ENCODE data around the gene KCNQ1. TPM values are rescaled to one million over a fixed set of nuclear protein-coding genes. Genes with fewer than 3 reads are reported as not detected.

KCNQ1 gene
- polyA plus RNA-seq, 1 donor from 2014 or later, result not detected

DNA sequence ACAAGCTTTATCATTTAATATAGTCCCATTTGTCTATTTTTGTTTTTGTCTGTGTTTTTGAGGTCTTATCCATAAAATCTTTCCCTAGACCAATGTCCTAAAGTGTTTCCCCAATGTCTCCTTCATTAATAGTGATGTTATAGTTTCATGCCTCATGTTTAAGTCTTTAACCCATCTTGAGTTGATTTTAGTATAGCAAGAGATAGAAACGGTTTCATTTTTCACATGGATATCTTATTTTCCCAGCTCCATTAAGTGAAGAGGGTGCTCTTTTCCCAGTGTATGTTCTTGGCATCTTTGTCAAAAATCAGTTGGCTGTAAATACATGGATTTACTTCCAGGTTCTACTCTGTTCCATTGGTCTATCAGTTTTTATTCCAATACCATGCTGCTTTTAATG lies 196.8 kb downstream of the KCNQ1 start:
- Histone ChIP-seq H3K27ac (ENCODE audit: low read length) (no peak overlapping the region), H2AFZ (ENCODE audit: low read depth, low read length) (no peak overlapping the region), H3K9me2 (ENCODE audit: insufficient read depth, low read length) (no peaks in the 10 kb centered on the region), H3K36me3 (ENCODE audit: insufficient read depth, low read length) (no peaks in the 10 kb centered on the region), H3K4me3 (ENCODE audit: low read length) (no peak overlapping the region), H3K27me3 (ENCODE audit: insufficient read depth, low read depth, low read length) (no peaks in the 10 kb centered on the region), H3K9ac (ENCODE audit: low read length) (no peak overlapping the region), H3K4me2 (ENCODE audit: low read length) (no peak overlapping the region), H4K20me1 (ENCODE audit: insufficient read depth) (no peaks in the 10 kb centered on the region), H3F3A (ENCODE audit: insufficient read depth, low read length, poor library complexity, severe bottlenecking) (no peaks in the 10 kb centered on the region), H3K9me3 (ENCODE audit: low read length) (peaks cover 11% of the 10 kb centered on the region), H3K79me2 (replicated peaks; ENCODE audit: insufficient read depth, low read length) (no peaks in the 10 kb centered on the region)
- TF ChIP-seq POLR2AphosphoS5 (IDR thresholded peaks at IDR 0.05), result no peak
- TF ChIP-seq EP300 (conservative IDR thresholded peaks at IDR 0.05; ENCODE audit: poor library complexity, severe bottlenecking), result no peak
- no peak for TF ChIP-seq MXI1 (conservative IDR thresholded peaks at IDR 0.05; ENCODE audit: poor library complexity, severe bottlenecking)

- Histone ChIP-seq H2AFZ (ENCODE audit: low read depth, low read length) (no peak overlapping the region), H3K27me3 (ENCODE audit: insufficient read depth, low read depth, low read length) (no peaks in the 10 kb centered on the region), H3K36me3 (ENCODE audit: insufficient read depth, low read length) (no peaks in the 10 kb centered on the region), H3K79me2 (replicated peaks; ENCODE audit: insufficient read depth, low read length) (no peaks in the 10 kb centered on the region), H3K4me2 (ENCODE audit: low read length) (no peak overlapping the region), H3K9me3 (ENCODE audit: low read length) (peaks cover 12% of the 10 kb centered on the region), H3F3A (ENCODE audit: insufficient read depth, low read length, poor library complexity, severe bottlenecking) (no peaks in the 10 kb centered on the region), H3K9ac (ENCODE audit: low read length) (no peak overlapping the region), H4K20me1 (ENCODE audit: insufficient read depth) (no peaks in the 10 kb centered on the region), H3K27ac (ENCODE audit: low read length) (no peak overlapping the region), H3K4me3 (ENCODE audit: low read length) (no peak overlapping the region), H3K9me2 (ENCODE audit: insufficient read depth, low read length) (no peaks in the 10 kb centered on the region)
- TF ChIP-seq, protein P1, sequence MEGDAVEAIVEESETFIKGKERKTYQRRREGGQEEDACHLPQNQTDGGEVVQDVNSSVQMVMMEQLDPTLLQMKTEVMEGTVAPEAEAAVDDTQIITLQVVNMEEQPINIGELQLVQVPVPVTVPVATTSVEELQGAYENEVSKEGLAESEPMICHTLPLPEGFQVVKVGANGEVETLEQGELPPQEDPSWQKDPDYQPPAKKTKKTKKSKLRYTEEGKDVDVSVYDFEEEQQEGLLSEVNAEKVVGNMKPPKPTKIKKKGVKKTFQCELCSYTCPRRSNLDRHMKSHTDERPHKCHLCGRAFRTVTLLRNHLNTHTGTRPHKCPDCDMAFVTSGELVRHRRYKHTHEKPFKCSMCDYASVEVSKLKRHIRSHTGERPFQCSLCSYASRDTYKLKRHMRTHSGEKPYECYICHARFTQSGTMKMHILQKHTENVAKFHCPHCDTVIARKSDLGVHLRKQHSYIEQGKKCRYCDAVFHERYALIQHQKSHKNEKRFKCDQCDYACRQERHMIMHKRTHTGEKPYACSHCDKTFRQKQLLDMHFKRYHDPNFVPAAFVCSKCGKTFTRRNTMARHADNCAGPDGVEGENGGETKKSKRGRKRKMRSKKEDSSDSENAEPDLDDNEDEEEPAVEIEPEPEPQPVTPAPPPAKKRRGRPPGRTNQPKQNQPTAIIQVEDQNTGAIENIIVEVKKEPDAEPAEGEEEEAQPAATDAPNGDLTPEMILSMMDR (IDR thresholded peaks at IDR 0.05; ENCODE audit: poor library complexity, severe bottlenecking), result no peak
- TF ChIP-seq RAD21 (conservative IDR thresholded peaks at IDR 0.05), result no peak
- TF ChIP-seq TAF1 (IDR thresholded peaks at IDR 0.05; ENCODE audit: low read depth), result no peak
- no peak for TF ChIP-seq MXI1 (conservative IDR thresholded peaks at IDR 0.05; ENCODE audit: poor library complexity, severe bottlenecking)
- TF ChIP-seq POLR2AphosphoS5 (IDR thresholded peaks at IDR 0.05), result no peak
- TF ChIP-seq EP300 (conservative IDR thresholded peaks at IDR 0.05; ENCODE audit: poor library complexity, severe bottlenecking), result no peak
- TF ChIP-seq EZH2 (IDR thresholded peaks at IDR 0.05; ENCODE audit: borderline replicate concordance, insufficient read depth, low read length, poor library complexity, severe bottlenecking), result no peak
- TF ChIP-seq, protein P2, sequence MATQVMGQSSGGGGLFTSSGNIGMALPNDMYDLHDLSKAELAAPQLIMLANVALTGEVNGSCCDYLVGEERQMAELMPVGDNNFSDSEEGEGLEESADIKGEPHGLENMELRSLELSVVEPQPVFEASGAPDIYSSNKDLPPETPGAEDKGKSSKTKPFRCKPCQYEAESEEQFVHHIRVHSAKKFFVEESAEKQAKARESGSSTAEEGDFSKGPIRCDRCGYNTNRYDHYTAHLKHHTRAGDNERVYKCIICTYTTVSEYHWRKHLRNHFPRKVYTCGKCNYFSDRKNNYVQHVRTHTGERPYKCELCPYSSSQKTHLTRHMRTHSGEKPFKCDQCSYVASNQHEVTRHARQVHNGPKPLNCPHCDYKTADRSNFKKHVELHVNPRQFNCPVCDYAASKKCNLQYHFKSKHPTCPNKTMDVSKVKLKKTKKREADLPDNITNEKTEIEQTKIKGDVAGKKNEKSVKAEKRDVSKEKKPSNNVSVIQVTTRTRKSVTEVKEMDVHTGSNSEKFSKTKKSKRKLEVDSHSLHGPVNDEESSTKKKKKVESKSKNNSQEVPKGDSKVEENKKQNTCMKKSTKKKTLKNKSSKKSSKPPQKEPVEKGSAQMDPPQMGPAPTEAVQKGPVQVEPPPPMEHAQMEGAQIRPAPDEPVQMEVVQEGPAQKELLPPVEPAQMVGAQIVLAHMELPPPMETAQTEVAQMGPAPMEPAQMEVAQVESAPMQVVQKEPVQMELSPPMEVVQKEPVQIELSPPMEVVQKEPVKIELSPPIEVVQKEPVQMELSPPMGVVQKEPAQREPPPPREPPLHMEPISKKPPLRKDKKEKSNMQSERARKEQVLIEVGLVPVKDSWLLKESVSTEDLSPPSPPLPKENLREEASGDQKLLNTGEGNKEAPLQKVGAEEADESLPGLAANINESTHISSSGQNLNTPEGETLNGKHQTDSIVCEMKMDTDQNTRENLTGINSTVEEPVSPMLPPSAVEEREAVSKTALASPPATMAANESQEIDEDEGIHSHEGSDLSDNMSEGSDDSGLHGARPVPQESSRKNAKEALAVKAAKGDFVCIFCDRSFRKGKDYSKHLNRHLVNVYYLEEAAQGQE (IDR thresholded peaks at IDR 0.05; ENCODE audit: borderline replicate concordance), result no peak
- no peak for TF ChIP-seq SMC3 (conservative IDR thresholded peaks at IDR 0.05; ENCODE audit: poor library complexity)
Measured at GRCh38 chr11:2643746-2644145, 198.9 kb downstream of the KCNQ1 start.

Data from neural cell (in vitro differentiated cells).